Measurements from ENCODE around the gene UPP1. TPM values are rescaled to one million over a fixed set of nuclear protein-coding genes. Genes with fewer than 3 reads are reported as not detected.

Gene UPP1
- total and polyA plus RNA-seq, 10 of the 15 experiments (the other 5 are each of a cell fraction or from before 2014, with no cell fraction given), result 0.93 to 7.9 (median 3.8) TPM

DNA sequence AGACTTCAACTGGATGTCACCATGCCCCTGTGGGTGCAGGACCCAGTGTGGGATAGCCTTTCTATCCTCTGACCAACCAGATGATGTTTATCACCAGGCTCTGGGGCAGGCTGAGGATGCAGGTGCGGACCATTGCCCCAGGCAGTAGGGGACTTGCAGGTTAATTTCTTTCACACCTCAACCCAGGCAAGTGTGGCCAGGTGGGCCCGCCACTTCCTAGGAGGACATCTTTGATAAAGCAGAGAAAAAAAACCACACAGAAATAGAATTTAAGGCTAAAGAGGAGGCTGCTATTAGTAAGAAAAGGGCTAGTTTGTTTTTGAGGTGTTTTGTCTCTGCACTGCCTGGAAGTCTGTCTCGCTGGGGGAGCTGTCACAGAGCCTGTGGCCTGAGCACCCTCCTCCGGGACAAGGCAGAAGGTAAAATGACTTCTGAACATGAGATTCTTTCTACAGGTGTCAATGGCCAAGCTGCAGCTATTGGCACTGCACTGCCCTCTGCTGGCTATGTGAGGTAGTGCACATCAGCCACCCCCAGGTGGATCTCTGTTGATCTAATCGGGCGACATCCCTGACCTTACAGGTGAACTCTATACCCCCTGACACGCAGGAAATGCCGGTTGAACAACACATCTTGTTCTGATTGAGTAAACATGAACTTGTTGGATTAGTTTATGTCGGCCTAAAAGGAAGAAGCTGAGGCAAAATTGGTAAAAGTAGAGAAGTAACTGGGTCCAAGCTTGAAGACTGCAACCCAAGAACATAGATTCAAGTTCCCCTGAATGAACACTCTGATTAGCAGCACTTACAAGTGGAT, 21.0 kb downstream of the UPP1 start (continued):
- no peak for TF ChIP-seq ZNF384 (IDR thresholded peaks at IDR 0.05; ENCODE audit: borderline replicate concordance, low read depth, low read length)
- 0 out of 2 replicates have a peak, but pooled peaks have one; percentile 24 for TF ChIP-seq RB1 (IDR thresholded peaks at IDR 0.05; ENCODE audit: borderline replicate concordance)
- no peak for TF ChIP-seq POLR2A (IDR thresholded peaks at IDR 0.05; ENCODE audit: low read depth, low read length)
- no peak for TF ChIP-seq NFXL1 (IDR thresholded peaks at IDR 0.05; ENCODE audit: borderline replicate concordance)
- 0 out of 2 replicates have a peak, but pooled peaks have one; percentile 58 for TF ChIP-seq TCF12 (IDR thresholded peaks at IDR 0.05; ENCODE audit: low read depth, low read length)
- TF ChIP-seq RAD21 (IDR thresholded peaks at IDR 0.05; ENCODE audit: insufficient read depth, low read depth, low read length), result peak; percentile 99
- no peak for TF ChIP-seq ETV6 (conservative IDR thresholded peaks at IDR 0.05 in 1 of 2, IDR thresholded peaks at IDR 0.05 in 1 of 2; ENCODE audit: borderline replicate concordance in 1 of 2, low read depth in 1 of 2)
- no peak for TF ChIP-seq DPF2 (IDR thresholded peaks at IDR 0.05)
- no peak for TF ChIP-seq ZNF622 (IDR thresholded peaks at IDR 0.05)
- peak; percentile 29; the same call in 1 of the 2 replicates for TF ChIP-seq SMARCA5 (IDR thresholded peaks at IDR 0.05)
- TF ChIP-seq, protein P1, sequence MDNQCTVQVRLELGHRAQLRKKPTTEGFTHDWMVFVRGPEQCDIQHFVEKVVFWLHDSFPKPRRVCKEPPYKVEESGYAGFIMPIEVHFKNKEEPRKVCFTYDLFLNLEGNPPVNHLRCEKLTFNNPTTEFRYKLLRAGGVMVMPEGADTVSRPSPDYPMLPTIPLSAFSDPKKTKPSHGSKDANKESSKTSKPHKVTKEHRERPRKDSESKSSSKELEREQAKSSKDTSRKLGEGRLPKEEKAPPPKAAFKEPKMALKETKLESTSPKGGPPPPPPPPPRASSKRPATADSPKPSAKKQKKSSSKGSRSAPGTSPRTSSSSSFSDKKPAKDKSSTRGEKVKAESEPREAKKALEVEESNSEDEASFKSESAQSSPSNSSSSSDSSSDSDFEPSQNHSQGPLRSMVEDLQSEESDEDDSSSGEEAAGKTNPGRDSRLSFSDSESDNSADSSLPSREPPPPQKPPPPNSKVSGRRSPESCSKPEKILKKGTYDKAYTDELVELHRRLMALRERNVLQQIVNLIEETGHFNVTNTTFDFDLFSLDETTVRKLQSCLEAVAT (IDR thresholded peaks at IDR 0.05), result no peak
